Left lung (tissue), 10 donors: Measurements from ENCODE around the gene KRTAP16-1. TPM values are rescaled to one million over a fixed set of nuclear protein-coding genes. Genes with fewer than 3 reads are reported as not detected.
A peak's percentile ranks its signal among the peaks of the same experiment; 100 is the strongest.

ENCODE experiments used
- ATAC-seq: fragments of 200-7000 bp; cut with Tn5 transposase; one replicate; pipeline ENCODE4 v1.9.1; 2020; ENCODE audit warnings: moderate library complexity
- DNase-seq, 4 donors: peaks; one replicate each; pipeline ENCODE4 v3.0.0-alpha.2; 2013 to 2020
- H3K27ac ChIP-seq, 2 donors: fragments of 200-600 bp; sonication (generic) in 1 of 2; one replicate each; pipeline versions ENCODE4 v1.5.0 to v1.8.0; 2020 to 2021
- H3K27me3 ChIP-seq, 2 donors: fragments of 200-600 bp; sonication (generic) in 1 of 2; one replicate each; pipeline versions ENCODE4 v1.5.0 to v1.8.0; 2020 to 2021
- H3K36me3 ChIP-seq, 2 donors: fragments of 200-600 bp; sonication (generic) in 1 of 2; one replicate each; pipeline versions ENCODE4 v1.5.0 to v1.8.0; 2020 to 2021
- H3K4me1 ChIP-seq, 2 donors: fragments of 200-600 bp; one replicate each; pipeline ENCODE4 v1.8.0; 2021
- H3K4me3 ChIP-seq, 2 donors: fragments of 200-600 bp; sonication (generic) in 1 of 2; one replicate each; pipeline versions ENCODE4 v1.5.0 to v1.8.0; 2020 to 2021; ENCODE audit warnings: mild to moderate bottlenecking in 1 of 2
- H3K9me3 ChIP-seq, 2 donors: fragments of 200-600 bp; sonication (generic) in 1 of 2; one replicate each; pipeline versions ENCODE4 v1.5.0 to v1.8.0; 2020 to 2021
- intact Hi-C, 2 donors: fragments of 100-400 bp; cut with DNase I; formaldehyde crosslinking; loops; one replicate each; pipeline versions ENCODE4 v1.11.2 to v1.14.2; 2022
- polyA plus RNA-seq, 6 donors: library from polyadenylated mRNA; unstranded; fragments of 120-200 nt; gene quantifications; one replicate each; pipeline ENCODE4 v1.2.1, GENCODE V29; 2013; ENCODE audit not compliant: insufficient read length in 6 of 6
- total RNA-seq, 2 donors: library from RNA; stranded (reverse); fragmentation: NEBNext Ultra II Directional; extraction: Animal tissue kit (Norgen Biotek cat#: 25700); gene quantifications; one replicate each; pipeline ENCODE4 v1.2.1, GENCODE V29; 2021
- TF ChIP-seq, protein P1 (sequence below), 2 donors: fragments of 200-600 bp; sonication (generic) in 1 of 2; IDR thresholded peaks; one replicate each; pipeline versions ENCODE4 v1.5.0 to v1.8.0; 2021; ENCODE audit warnings: antibody characterized with exemption in 2 of 2
- donor health status: DM: no; HTN: yes; CAD: no.
- donor health status: DM: no; HTN: no; CAD: no.

KRTAP16-1 gene
- total and polyA plus RNA-seq, 8 donors, result not detected

- Histone ChIP-seq H3K9me3 (no peaks in the 10 kb centered on the region), H3K36me3 (no peaks in the 10 kb centered on the region), H3K4me3 (no peak overlapping the region), H3K27me3 (no peaks in the 10 kb centered on the region), H3K27ac (no peak overlapping the region), H3K4me1 (no peaks in the 10 kb centered on the region)
- ATAC-seq (no peak), DNase-seq (no peak)
- TF ChIP-seq, protein P1, sequence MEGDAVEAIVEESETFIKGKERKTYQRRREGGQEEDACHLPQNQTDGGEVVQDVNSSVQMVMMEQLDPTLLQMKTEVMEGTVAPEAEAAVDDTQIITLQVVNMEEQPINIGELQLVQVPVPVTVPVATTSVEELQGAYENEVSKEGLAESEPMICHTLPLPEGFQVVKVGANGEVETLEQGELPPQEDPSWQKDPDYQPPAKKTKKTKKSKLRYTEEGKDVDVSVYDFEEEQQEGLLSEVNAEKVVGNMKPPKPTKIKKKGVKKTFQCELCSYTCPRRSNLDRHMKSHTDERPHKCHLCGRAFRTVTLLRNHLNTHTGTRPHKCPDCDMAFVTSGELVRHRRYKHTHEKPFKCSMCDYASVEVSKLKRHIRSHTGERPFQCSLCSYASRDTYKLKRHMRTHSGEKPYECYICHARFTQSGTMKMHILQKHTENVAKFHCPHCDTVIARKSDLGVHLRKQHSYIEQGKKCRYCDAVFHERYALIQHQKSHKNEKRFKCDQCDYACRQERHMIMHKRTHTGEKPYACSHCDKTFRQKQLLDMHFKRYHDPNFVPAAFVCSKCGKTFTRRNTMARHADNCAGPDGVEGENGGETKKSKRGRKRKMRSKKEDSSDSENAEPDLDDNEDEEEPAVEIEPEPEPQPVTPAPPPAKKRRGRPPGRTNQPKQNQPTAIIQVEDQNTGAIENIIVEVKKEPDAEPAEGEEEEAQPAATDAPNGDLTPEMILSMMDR (IDR thresholded peaks at IDR 0.05), result no peak
- intact Hi-C loops, result no loop called here
These were observed 19.1 kb upstream of the KRTAP16-1 start for GRCh38 chr17:41328207-41328606.

DNA sequence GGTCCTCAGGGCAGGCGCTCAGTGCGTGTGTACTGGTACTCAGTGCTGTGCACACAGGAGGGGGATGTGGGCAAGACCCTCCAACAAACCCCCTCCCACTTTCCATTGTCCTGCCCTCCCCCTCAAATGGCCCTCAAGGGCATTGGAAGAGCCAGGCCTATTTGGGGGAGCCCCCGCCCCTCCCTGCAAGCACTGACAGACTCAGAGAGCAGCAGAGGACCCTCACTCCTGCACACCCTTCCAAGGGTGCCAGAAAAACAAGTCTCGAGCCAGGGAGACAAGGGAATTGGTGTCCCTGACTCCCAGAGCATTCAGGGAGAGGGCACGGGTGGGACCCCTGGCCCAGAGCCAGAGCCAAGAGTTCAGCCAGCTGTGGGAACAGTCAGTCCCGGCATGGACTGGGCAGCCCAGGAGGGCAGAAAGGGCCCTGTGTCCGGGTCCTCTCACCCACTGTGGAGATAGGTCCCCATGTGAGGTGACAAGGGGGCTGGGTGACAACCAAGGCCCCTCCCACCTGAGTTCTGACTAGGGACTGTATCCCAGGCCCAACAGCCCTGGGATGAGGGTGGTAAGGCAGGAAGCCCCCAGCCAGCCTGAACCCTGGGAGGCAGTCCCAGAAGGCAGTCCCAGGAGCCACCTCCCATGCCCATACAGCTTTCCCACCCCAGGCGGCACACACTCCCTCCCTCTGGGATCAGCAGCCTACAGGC is 18.5 kb upstream of the KRTAP16-1 start:
- no peaks in the 10 kb centered on the region for H3K27me3 ChIP-seq
- no peak for ATAC-seq
- DNase-seq, result no peak
- H3K9me3 ChIP-seq, result no peaks in the 10 kb centered on the region
- intact Hi-C loops, result no loop called here
- TF ChIP-seq, protein P1 (IDR thresholded peaks at IDR 0.05), result no peak
- no peak overlapping the region for H3K27ac ChIP-seq
- H3K36me3 ChIP-seq, result no peaks in the 10 kb centered on the region
- H3K4me3 ChIP-seq, result no peak overlapping the region
- H3K4me1 ChIP-seq, result no peaks in the 10 kb centered on the region

DNA sequence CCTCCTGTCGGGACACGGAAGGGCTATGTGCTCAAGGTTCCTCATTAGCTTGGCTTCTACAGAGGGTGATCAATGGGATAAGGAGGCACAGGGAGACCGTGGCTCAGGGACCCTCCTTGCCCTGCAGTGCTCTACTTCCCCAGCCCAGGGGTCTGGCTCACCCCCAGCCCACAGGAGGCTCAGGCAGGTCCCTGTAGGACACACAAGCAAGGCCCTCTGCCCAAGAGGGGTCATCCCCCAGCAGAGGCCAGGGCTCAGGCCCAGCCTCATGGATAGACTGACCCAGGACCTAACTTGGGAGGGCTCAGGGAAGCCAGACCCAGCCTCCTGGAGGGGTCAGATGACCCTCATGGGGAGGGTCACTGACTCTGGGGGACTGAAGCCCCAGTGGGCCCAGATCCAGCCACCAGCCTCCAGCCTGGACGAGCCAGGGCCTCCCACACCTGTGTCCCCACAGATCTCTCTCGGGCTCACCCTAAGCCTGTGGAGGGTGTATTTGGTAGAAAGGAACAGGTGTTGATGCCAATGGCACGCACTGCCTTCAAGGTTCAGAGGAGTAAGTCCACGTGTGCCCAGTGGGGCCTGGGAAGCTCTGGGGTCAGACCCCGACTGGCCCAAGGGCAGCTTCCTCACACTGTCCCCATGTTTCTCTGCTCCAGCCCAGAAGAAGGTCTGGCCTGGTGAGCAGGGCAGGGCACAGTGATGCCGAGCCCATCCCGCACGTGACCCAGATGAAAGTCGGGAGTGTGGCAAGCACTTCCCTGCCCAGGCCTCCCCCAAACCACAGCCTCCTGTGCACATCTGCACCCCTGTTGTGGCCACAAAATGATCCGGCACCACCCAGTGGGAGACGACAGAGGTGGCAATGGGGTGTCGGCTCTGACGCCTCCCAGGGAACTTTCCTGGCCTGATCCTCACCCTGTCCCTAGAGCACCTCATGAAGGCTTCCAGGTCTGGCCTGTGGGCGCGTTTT is 17.4 kb upstream of the KRTAP16-1 start:
- ATAC-seq (no peak), DNase-seq (no peak)
- no peak overlapping the region for H3K4me3 ChIP-seq
- intact Hi-C loops, result no loop called here
- no peaks in the 10 kb centered on the region for H3K4me1 ChIP-seq
- no peaks in the 10 kb centered on the region for H3K27me3 ChIP-seq
- TF ChIP-seq, protein P1 (IDR thresholded peaks at IDR 0.05), result no peak
- no peaks in the 10 kb centered on the region for H3K9me3 ChIP-seq
- H3K27ac ChIP-seq, result no peak overlapping the region
- H3K36me3 ChIP-seq, result no peaks in the 10 kb centered on the region

- Histone ChIP-seq H3K4me1 (no peaks in the 10 kb centered on the region), H3K4me3 (no peak overlapping the region), H3K9me3 (peaks cover 0 to 2% of the 10 kb centered on the region in 2 donors), H3K36me3 (no peaks in the 10 kb centered on the region), H3K27ac (no peak overlapping the region), H3K27me3 (no peaks in the 10 kb centered on the region)
- intact Hi-C loops, result no loop called here
- ATAC-seq (no peak), DNase-seq (no peak)
- TF ChIP-seq, protein P1 (IDR thresholded peaks at IDR 0.05), result no peak
These were observed 16.5 kb upstream of the KRTAP16-1 start for GRCh38 chr17:41325611-41326010.

DNA sequence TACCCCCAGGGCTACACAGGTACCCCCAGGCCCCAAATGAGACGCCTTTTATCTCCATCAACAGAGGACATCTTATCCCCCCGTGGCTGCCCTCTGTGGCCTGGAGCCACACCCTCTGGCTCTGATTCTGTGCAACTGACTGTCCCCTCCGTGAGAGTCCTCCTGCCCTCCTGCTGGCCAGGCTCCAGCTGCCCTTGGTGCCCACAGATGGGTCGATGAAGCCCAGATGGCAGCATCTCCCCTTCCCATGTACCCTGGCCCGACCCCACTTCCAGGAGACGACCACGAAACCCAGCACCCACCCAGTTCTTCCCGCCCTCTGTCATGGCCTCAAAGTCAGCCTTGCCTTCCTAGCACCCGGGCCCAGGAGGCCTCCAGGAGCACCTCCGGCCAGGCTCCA is 16.0 kb upstream of the KRTAP16-1 start:
- peaks cover 0 to 6% of the 10 kb centered on the region in 2 donors for H3K9me3 ChIP-seq
- no peaks in the 10 kb centered on the region for H3K27me3 ChIP-seq
- H3K27ac ChIP-seq, result no peak overlapping the region
- ATAC-seq (no peak), DNase-seq (peak in 1 of 4 donors; percentile 59)
- no peak overlapping the region for H3K4me3 ChIP-seq
- no peaks in the 10 kb centered on the region for H3K36me3 ChIP-seq
- TF ChIP-seq, protein P1 (IDR thresholded peaks at IDR 0.05), result no peak
- H3K4me1 ChIP-seq, result no peaks in the 10 kb centered on the region
- intact Hi-C loops, result no loop called here
